Cardiac muscle cell (in vitro differentiated cells and primary cell): ENCODE data around the gene SPTB. TPM values are rescaled to one million over a fixed set of nuclear protein-coding genes. Genes with fewer than 3 reads are reported as not detected.
A peak's percentile ranks its signal among the peaks of the same experiment; 100 is the strongest.
"Not testable (repeated sequence)": the region's sequence is repeated elsewhere in the genome, so short reads cannot be mapped to it uniquely, and the experiment has no call there.

ENCODE experiments used
- DNase-seq, 2 donors: peaks; one replicate each; pipeline versions ENCODE4 v3.0.0 to v3.0.0-alpha.2; 2010 to 2017; ENCODE audit warnings: low read depth in 1 of 2, low spot score in 1 of 2
- H3K27ac ChIP-seq: fragments of 200-600 bp; sonication (generic); 2 replicates; pipeline ENCODE4 v1.5.1; 2016
- H3K27me3 ChIP-seq: fragments of 200-600 bp; sonication (generic); 2 replicates; pipeline ENCODE4 v1.6.0; 2016; ENCODE audit warnings: control low read depth
- H3K36me3 ChIP-seq: fragments of 200-600 bp; sonication (generic); 2 replicates; pipeline ENCODE4 v1.5.1; 2016; ENCODE audit warnings: control low read depth
- H3K4me1 ChIP-seq: fragments of 200-600 bp; sonication (generic); 2 replicates; pipeline ENCODE4 v1.8.1; 2017; ENCODE audit warnings: low read depth, mild to moderate bottlenecking, mixed run types
- H3K4me3 ChIP-seq: fragments of 200-600 bp; sonication (generic); 2 replicates; pipeline ENCODE4 v1.5.1; 2016; ENCODE audit warnings: mild to moderate bottlenecking
- H3K9me3 ChIP-seq: fragments of 200-600 bp; sonication (generic); 2 replicates; pipeline ENCODE4 v1.5.1; 2017; ENCODE audit warnings: low read depth, mild to moderate bottlenecking, control low read depth
- polyA plus RNA-seq: library from polyadenylated mRNA; unstranded; fragments of >200 nt; fragmentation: Nextera tagmentation; extraction: Ambion mirVana; gene quantifications from 2 replicates; pipeline ENCODE4 v1.2.1, GENCODE V29; 2016
- total RNA-seq: library from RNA; depleted of rRNA; stranded (reverse); fragments of >200 nt; gene quantifications from 2 replicates; pipeline ENCODE4 v1.2.3, GENCODE V29; 2016
- TF ChIP-seq, protein P1 (sequence below): IDR thresholded peaks from 2 replicates; pipeline ENCODE4 v1.5.1; 2012; ENCODE audit warnings: low read depth, mild to moderate bottlenecking, low read length

Gene SPTB
- total and polyA plus RNA-seq, 2 experiments from 2014 or later, result 9.2 to 9.9 TPM

DNA sequence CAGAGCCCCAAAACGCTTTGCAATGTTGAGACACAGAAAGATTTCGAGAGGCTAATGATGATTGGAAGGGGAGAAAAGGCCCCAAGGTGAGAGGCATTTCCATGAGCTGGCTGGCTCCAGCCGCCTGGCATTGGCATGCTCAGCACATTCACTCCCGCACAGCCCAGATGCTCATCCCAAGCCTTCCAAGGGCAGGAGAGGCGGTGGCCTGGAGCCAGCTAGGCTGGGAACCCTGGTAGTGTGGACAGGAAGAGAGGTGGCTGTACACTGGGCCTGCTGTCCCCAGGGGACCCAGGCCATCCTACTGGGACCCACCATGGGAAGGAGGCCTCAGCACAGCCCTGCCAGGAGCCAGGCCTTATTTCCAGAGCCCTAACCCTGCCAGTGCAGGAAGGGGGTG lies 72.2 kb downstream of the SPTB start:
- H3K4me1 ChIP-seq, result no peaks in the 10 kb centered on the region
- H3K27me3 ChIP-seq, result no peaks in the 10 kb centered on the region
- no peak overlapping the region for H3K27ac ChIP-seq
- DNase-seq, result no peak
- H3K36me3 ChIP-seq, result no peaks in the 10 kb centered on the region
- H3K4me3 ChIP-seq, result no peak overlapping the region
- TF ChIP-seq, protein P1, sequence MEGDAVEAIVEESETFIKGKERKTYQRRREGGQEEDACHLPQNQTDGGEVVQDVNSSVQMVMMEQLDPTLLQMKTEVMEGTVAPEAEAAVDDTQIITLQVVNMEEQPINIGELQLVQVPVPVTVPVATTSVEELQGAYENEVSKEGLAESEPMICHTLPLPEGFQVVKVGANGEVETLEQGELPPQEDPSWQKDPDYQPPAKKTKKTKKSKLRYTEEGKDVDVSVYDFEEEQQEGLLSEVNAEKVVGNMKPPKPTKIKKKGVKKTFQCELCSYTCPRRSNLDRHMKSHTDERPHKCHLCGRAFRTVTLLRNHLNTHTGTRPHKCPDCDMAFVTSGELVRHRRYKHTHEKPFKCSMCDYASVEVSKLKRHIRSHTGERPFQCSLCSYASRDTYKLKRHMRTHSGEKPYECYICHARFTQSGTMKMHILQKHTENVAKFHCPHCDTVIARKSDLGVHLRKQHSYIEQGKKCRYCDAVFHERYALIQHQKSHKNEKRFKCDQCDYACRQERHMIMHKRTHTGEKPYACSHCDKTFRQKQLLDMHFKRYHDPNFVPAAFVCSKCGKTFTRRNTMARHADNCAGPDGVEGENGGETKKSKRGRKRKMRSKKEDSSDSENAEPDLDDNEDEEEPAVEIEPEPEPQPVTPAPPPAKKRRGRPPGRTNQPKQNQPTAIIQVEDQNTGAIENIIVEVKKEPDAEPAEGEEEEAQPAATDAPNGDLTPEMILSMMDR, result no peak
- H3K9me3 ChIP-seq, result no peaks in the 10 kb centered on the region

DNA sequence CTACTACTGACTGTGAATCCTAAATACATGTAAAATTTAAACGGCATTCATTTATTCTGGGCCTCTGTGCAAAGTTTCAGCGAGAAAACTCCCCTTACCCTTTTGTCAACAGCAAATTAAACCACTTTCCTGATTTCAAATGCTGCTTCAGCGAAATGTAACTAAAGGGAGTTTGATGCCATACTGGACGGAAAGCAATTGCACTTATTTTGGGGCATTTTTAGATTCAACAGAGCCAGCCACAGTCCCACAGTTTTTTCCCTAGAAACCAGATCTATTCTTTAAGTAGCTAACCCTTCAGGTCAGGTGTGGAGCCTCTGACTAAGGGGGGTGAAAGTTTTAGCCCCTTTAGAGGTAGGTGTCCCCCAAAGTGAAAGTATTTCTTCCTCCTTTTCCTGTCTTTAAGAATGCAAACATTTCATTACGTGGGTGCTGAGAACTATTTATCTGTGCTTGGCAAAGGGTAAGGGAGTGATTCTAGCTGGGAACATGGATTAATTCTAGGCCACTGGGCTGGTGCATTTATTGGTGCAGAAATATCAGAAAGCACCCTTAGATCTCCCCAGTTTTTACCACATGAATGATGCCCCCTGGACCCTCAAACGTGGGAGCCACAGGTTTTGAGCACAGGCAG lies 72.7 kb downstream of the SPTB start:
- H3K9me3 ChIP-seq, result no peaks in the 10 kb centered on the region
- H3K4me1 ChIP-seq, result no peaks in the 10 kb centered on the region
- no peak for DNase-seq
- H3K27ac ChIP-seq, result no peak overlapping the region
- H3K36me3 ChIP-seq, result no peaks in the 10 kb centered on the region
- no peak overlapping the region for H3K4me3 ChIP-seq
- H3K27me3 ChIP-seq, result no peaks in the 10 kb centered on the region
- TF ChIP-seq, protein P1, result no peak

DNA sequence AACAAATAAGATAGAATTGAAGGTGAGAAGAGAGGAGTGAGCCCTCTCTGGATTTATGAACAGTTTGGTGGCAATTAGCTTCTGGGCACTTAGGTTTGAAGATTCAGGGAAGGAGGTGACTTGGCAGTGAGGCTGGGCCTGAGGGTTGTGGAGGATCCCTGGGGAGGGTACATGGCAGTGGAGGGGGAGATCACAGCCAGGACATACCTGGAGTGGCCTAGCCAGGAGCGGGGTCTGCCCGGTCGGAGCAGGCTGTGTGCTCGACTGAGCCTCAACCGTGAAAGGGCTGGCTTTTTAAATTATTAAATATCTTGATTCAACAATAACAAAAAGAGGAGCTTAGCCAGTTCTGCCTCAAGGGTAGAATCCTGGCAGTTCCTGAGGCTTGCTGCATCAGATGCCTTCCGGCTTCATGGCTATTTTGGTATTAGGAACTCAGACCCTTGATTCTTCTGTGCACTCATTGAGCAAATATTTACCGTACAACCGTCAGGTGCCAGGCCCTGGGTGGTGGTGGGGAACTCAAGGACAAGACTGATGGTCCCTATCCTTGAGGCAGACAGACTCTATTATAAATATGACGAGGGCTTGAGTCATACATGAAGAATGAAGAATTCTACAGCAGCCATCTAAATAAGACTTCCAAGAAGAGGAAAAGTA lies 73.4 kb downstream of the SPTB start:
- no peak overlapping the region for H3K4me3 ChIP-seq
- no peak overlapping the region for H3K27ac ChIP-seq
- TF ChIP-seq, protein P1, result no peak
- H3K4me1 ChIP-seq, result no peaks in the 10 kb centered on the region
- no peaks in the 10 kb centered on the region for H3K9me3 ChIP-seq
- DNase-seq, result peak in 1 of 2 donors; percentile 16
- no peaks in the 10 kb centered on the region for H3K27me3 ChIP-seq
- H3K36me3 ChIP-seq, result no peaks in the 10 kb centered on the region

DNA sequence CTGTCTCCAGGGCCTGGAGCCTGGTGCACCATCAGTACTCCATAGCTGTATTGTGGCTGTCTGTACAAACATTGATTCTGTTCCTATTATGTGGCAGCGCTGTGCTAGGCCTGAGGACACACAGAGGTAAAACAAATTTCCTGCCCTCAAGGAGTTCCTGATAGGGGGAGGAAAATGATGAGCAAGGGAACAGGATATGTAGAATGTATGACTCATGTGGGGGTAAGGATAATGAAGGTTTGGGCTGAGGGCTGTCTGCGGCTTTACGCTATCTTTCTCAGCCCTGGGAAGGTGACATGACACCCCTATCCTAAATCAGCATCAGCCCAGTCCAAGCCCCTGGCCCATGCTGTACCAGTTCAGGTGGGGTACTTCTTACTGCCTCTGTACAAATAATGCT lies 74.1 kb downstream of the SPTB start:
- not testable (repeated sequence) for H3K4me3 ChIP-seq, H3K27me3 ChIP-seq, H3K27ac ChIP-seq, H3K36me3 ChIP-seq, H3K9me3 ChIP-seq, DNase-seq, H3K4me1 ChIP-seq

DNA sequence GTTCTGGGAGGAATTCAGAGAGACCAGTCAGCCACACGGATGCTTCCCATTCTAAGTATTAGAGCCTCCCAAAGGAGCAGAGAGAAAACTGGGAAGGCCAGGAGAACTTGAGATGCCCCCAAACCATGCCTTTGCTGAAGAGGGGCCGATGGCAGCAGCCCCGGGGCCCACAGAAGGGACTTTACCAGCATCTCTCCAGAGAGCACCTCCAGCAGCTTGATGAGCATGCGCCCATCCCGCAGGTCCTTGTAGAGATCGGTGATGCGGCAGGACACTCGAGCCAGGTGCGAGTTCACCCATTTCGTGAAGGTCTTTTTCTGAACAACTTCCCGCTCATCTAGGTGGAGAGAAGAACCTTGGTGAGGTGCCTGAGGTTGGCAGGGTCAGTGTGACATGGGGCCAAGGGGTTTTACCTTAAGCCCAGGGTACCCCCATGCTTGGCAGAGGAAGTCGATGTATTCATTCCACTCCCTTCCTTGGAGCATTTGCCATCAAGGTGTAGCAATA lies 74.9 kb downstream of the SPTB start:
- Histone ChIP-seq H3K4me1 (no peaks in the 10 kb centered on the region), H3K36me3 (no peaks in the 10 kb centered on the region), H3K9me3 (no peaks in the 10 kb centered on the region), H3K4me3 (no peak overlapping the region), H3K27me3 (no peaks in the 10 kb centered on the region), H3K27ac (no peak overlapping the region)
- no peak for DNase-seq
- TF ChIP-seq, protein P1, result no peak

DNA sequence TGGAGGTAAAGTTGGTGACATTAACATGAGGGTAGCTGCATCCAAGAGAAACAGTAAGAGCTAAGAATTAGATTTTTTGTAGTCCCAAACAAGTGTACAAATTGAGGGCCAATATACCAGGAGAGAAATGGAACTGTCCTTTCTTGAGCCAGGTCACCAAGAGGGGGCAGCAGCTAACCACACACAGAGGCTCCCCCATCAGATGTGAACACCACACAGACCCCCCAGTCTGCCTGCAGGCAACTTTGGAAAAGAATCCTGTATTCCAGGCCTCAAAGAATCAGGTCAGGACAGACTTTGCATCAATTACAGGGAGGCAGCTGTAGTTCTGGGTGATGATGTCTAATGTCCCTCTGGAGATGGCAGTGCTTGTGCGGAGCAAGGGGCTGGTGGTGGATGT lies 77.9 kb downstream of the SPTB start:
- no peaks in the 10 kb centered on the region for H3K9me3 ChIP-seq
- peak; percentile 12 to 49 for DNase-seq
- no peaks in the 10 kb centered on the region for H3K36me3 ChIP-seq
- no peak overlapping the region for H3K4me3 ChIP-seq
- H3K4me1 ChIP-seq, result no peaks in the 10 kb centered on the region
- H3K27ac ChIP-seq, result no peak overlapping the region
- TF ChIP-seq, protein P1, result peak; percentile 32
- no peaks in the 10 kb centered on the region for H3K27me3 ChIP-seq
